ENCODE data around the gene INSL3. TPM values are rescaled to one million over a fixed set of nuclear protein-coding genes. Genes with fewer than 3 reads are reported as not detected.

The INSL3 gene
- total and polyA plus RNA-seq, 2 of the 8 experiments (the other 6 are each of a cell fraction or from before 2014, with no cell fraction given), result 0.41 to 1.5 TPM

DNA sequence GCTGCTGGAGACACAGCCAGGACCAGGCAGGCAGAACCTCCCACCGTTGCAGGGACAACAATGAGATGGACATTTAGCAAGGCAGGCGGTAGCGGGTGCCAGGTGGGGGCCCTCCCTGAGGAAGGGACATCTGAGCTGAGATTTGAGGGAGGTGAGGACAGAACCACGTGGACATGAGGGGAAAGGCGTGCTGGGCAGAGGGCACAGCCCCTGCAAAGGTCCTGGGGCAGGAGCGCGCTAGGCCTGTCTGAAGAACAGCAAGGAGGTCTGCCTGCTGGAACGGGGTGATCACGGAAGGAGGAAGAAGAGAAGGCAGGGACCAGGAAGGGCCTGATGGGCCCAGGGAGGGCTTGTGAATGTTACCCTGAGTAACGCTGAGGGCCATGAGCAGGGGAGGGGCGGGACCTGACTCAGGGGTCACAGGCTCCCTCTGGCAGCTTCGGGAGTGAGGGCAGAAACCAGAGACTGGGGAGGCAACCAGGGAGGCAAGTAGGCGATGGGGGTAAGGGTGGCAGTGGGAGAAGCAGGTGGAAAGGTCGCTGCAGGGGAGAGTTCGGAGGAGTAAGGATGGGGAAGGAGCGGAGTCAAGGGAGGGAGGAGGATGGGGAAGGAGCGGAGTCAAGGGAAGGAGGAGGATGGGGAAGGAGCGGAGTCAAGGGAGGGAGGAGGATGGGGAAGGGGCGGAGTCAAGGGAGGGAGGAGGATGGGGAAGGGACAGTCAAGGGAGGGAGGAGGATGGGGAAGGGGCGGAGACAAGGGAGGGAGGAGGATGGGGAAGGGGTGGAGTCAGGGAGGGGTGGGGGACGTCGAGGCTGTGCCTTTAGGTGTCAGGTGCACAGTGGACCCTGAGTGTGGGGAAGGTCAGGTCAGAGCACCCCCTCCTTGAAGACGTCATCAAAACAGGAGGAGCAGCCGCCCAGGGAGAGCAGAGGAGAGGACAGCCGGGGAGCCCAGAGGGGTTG, 42.1 kb downstream of the INSL3 start (continued):
- no peak for TF ChIP-seq BRCA1 (IDR thresholded peaks at IDR 0.05; ENCODE audit: low read depth, low read length)
- TF ChIP-seq CHD7 (IDR thresholded peaks at IDR 0.05; ENCODE audit: insufficient replicate concordance, low read length), result no peak
- TF ChIP-seq RAD21 (IDR thresholded peaks at IDR 0.05 in 1 of 2, conservative IDR thresholded peaks at IDR 0.05 in 1 of 2; ENCODE audit: low read depth in 2 of 2, low read length in 2 of 2), result no peak
- no peak for TF ChIP-seq POLR2AphosphoS5 (IDR thresholded peaks at IDR 0.05; ENCODE audit: low read depth, low read length)
- no peak for TF ChIP-seq MAFK (IDR thresholded peaks at IDR 0.05; ENCODE audit: low read depth, low read length)
- TF ChIP-seq TAF7 (optimal IDR thresholded peaks at IDR 0.05; ENCODE audit: borderline replicate concordance, low read depth, low read length), result no peak
- no peak for TF ChIP-seq TAF1 (IDR thresholded peaks at IDR 0.05; ENCODE audit: low read depth, low read length)
- TF ChIP-seq JUN (IDR thresholded peaks at IDR 0.05; ENCODE audit: low read depth, low read length), result no peak
- peak in 1 of 2 experiments; percentile 89; a peak in 1 of 4 replicates for TF ChIP-seq HDAC2 (IDR thresholded peaks at IDR 0.05; ENCODE audit: borderline replicate concordance in 1 of 2, low read depth in 2 of 2, low read length in 2 of 2)

Data from H1 (cell line).